ENCODE data around the gene RNF186.
"Not testable (repeated sequence)": the region's sequence is repeated elsewhere in the genome, so short reads cannot be mapped to it uniquely, and the experiment has no call there.

Gene RNF186

DNA sequence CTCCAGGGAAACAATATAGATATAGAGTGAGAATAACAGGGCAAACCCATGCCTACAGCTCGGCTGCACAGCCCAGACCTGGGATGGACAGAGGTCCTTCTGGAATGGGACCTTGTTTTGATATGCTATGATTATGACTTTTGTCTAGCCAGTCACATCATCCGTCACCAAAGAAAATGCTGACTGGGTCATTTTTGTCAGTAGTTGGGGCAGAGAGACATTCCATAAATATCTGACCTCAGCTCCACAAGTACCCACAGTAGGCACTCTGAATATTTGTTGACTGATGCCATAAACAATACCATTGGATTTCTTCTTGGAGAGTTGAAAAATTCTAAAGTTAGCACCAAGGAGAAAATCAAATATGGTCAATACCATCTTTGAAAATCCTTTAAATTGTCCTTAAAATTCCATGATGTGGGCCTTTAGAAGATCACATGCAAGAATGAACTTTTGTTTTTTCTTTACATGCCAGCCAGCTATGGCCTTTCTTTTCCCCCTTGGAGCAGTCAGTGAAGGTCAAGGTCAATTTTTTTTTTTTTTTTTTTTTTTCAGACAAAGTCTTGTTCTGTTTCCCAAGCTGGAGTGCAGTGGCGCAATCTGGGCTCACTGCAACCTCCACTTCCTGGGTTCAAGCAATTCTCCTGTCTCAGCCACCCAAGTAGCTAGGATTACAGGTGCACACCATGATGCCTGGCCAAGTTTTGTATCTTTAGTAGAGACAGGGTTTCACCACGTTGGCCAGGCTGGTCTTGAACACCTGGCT is 22.7 kb downstream of the RNF186 start:
- no peak overlapping the region for H3K4me3 ChIP-seq
- no peak overlapping the region for H3K27ac ChIP-seq
- H4K20me1 ChIP-seq = no peaks in the 10 kb centered on the region
- peaks cover 17 to 29% (median 21%) of the 10 kb centered on the region in 11 experiments for H3K9me3 ChIP-seq (replicated peaks in 1 of 11)
- no peak overlapping the region for H3K4me2 ChIP-seq
- no peak overlapping the region for H3K9ac ChIP-seq
- peaks cover 22 to 49% (median 26%) of the 10 kb centered on the region in 11 experiments for H3K36me3 ChIP-seq
- H3K4me1 ChIP-seq = peaks cover 0 to 31% (median 24%) of the 10 kb centered on the region in 10 experiments; a peak in 17 of 20 replicates
- no peak for TF ChIP-seq Cebpa-rat (IDR thresholded peaks at IDR 0.05)
- no peaks in the 10 kb centered on the region for H3K27me3 ChIP-seq

DNA sequence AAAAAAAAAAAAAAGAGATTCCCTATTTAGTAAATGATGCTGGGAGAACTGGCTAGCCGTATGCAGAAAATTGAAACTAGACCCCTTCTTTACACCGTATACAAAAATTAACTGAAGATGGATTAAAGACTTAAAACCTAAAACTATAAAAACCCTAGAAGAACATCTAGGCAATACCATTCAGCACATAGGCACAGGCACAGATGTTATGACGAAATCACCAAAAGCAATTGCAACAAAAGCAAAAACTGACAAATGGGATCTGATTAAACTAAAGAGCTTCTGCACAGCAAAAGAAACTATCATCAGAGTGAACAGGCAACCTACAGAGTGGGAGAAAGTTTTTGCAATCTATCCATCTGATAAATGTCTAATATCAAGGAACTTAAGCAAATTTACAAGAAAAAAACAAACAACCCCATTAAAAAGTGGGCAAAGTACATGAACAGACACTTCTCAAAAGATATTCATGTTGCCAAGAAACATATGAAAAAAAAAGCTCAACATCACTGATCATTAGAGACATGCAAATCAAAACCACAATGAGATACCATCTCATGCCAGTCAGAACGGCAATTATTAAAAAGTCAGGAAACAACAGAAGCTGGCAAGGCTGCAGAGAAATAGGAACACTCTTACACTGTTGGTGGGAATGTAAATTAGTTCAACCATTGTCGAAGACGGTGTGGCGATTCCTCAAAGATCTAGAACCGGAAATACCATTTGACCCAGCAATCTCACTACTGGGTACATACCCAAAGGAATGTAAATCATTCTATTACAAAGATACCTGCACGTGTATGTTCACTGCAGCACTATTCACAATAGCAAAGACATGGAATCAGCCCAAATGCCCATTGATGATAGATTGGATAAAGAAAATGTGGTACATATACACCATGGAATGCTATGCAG is 24.8 kb downstream of the RNF186 start:
- not testable (repeated sequence) for H3K27ac ChIP-seq, H3K27me3 ChIP-seq, H3K9ac ChIP-seq, H3K4me3 ChIP-seq, H3K4me2 ChIP-seq, H4K20me1 ChIP-seq
- Histone ChIP-seq H3K36me3 (peaks cover 22 to 46% (median 34%) of the 10 kb centered on the region in 11 experiments), H3K4me1 (peaks cover 14 to 52% (median 44%) of the 10 kb centered on the region in 10 experiments), H3K9me3 (replicated peaks in 1 of 11) (peaks cover 17 to 29% (median 21%) of the 10 kb centered on the region in 11 experiments)

DNA sequence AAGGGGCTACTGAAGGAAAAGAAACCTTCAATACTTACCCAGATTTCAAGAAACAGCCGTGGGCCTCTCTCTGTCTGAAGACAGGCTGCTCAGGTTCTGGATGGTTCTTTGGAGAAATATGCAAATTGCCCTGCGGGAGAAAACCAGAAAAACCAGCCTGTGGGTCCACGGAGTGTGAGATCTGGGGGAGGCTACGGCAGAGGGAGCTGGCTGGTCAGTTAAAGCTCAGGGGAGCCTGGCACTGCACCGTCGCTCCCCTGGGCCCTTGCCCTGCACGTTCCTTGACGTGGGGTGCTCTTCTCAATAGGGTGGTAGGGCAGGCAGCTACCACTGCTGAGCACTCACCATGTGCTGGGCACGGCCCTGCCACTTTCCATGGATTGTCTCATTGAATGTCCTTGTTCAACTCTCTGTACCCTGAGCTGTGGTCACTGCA is 28.1 kb downstream of the RNF186 start:
- H3K4me3 ChIP-seq = no peak overlapping the region
- peak overlapping the region; percentile 22 to 87 (median 63); a peak in 21 of 22 replicates for H3K4me2 ChIP-seq
- peaks cover 14 to 54% (median 39%) of the 10 kb centered on the region in 10 experiments for H3K4me1 ChIP-seq

DNA sequence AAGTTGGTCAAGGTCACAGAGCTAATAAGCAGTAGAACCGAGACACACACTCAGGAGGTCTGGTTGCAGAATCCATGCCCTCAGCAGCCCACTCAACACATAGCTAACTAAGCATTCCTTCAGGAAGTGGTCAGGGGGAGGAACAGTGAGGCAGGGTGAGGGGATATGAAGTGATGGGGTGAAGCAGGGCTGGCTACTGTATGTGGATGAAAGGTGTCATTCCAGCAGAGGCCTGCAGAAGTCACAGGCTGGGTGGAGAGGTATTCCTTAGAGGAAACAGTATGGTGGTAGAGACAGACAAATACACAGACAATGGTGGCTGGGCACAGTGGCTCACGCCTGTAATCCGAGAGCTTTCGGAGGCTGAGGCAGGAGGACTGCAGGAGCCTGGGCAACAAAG is 29.4 kb downstream of the RNF186 start:
- Histone ChIP-seq H3K9me3 (replicated peaks in 1 of 11) (peaks cover 2 to 15% (median 4%) of the 10 kb centered on the region in 11 experiments; a peak in 18 of 22 replicates), H3K9ac (no peak overlapping the region), H3K4me3 (no peak overlapping the region), H3K36me3 (peaks cover 7 to 42% (median 25%) of the 10 kb centered on the region in 11 experiments; a peak in 18 of 22 replicates), H3K27me3 (no peaks in the 10 kb centered on the region), H3K4me2 (peak overlapping the region; percentile 20 to 87 (median 63)), H4K20me1 (no peaks in the 10 kb centered on the region), H3K27ac (no peak overlapping the region), H3K4me1 (peaks cover 14 to 54% (median 39%) of the 10 kb centered on the region in 10 experiments)
- no peak for TF ChIP-seq Cebpa-rat (IDR thresholded peaks at IDR 0.05)

More for the DNA sequence above, 28.1 kb downstream of the RNF186 start:
- H3K9me3 ChIP-seq (replicated peaks in 1 of 11) = peaks cover 15 to 21% (median 17%) of the 10 kb centered on the region in 11 experiments
- H3K9ac ChIP-seq = peak overlapping the region in 1 of 11 experiments; percentile 2; a peak in 1 of 22 replicates
- no peaks in the 10 kb centered on the region for H3K27me3 ChIP-seq
- H4K20me1 ChIP-seq = no peaks in the 10 kb centered on the region
- peak overlapping the region in 4 of 11 experiments; percentile 1 to 58 (median 26); a peak in 6 of 22 replicates for H3K27ac ChIP-seq
- H3K36me3 ChIP-seq = peaks cover 15 to 48% (median 32%) of the 10 kb centered on the region in 11 experiments
- no peak for TF ChIP-seq Cebpa-rat (IDR thresholded peaks at IDR 0.05)

DNA sequence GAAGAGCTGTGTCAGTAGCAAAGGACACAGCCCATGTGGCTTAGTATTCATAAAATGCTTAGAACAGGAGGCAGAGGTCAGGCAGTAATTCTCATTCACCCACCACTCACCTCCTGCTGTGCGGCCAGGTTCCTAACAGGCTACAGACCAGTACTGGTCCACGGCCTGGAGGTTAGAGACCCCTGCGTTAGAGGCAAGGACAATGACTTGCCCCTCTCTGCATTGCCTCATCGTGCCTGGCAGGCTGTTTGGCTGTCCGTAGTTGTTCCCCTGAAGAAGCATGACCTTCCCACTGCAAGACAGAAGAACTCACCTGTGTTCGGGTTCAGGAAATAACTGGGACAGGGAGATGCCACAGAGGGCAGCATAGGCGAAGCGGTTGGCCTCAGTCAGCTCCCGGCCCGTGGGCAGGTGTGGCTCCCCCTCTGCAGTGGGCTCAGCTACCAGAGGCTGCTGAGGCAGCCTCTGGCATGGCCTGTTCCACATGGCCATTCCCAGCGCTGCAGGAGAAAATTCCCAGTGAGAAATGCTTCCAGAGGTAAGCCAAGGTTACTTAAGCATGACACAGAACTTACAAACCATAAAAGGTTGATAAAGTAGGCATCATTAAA is 34.7 kb downstream of the RNF186 start:
- peaks cover 31 to 60% (median 45%) of the 10 kb centered on the region in 11 experiments; a peak in 20 of 22 replicates for H3K36me3 ChIP-seq
- H3K9ac ChIP-seq = no peak overlapping the region
- H4K20me1 ChIP-seq = no peaks in the 10 kb centered on the region
- no peak overlapping the region for H3K27ac ChIP-seq
- H3K4me2 ChIP-seq = no peak overlapping the region
- TF ChIP-seq Cebpa-rat (IDR thresholded peaks at IDR 0.05) = no peak
- H3K27me3 ChIP-seq = no peaks in the 10 kb centered on the region
- peaks cover 7 to 19% (median 10%) of the 10 kb centered on the region in 11 experiments; a peak in 20 of 22 replicates for H3K9me3 ChIP-seq (replicated peaks in 1 of 11)
- no peak overlapping the region for H3K4me3 ChIP-seq
- H3K4me1 ChIP-seq = peaks cover 11 to 56% (median 28%) of the 10 kb centered on the region in 10 experiments

DNA sequence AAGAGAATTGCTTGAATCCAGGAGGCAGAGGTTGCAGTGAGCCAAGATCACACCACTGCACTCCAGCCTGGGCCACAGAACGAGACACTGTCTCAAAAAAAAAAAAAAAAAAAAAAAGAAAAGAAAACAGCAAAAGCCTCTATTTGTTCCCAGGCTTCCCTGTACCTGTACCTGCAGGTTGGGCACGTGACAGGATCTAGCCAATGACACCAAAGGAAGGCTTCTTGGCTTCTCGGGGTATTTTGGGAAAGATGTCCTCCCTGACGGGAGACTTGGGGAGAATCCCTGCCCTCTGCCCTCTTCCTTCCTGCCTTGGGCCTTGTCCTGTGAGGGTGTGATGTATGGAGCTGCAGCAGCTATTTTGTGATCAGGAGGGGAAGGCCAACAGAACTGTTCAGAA is 38.1 kb downstream of the RNF186 start:
- peaks cover 0 to 5% (median 0%) of the 10 kb centered on the region in 11 experiments; a peak in 1 of 22 replicates for H3K27me3 ChIP-seq
- H3K9ac ChIP-seq = peak overlapping the region in 3 of 11 experiments; percentile 16 to 61 (median 54); a peak in 4 of 22 replicates
- peaks cover 13 to 76% (median 56%) of the 10 kb centered on the region in 10 experiments for H3K4me1 ChIP-seq
- H3K4me2 ChIP-seq = peak overlapping the region in 9 of 11 experiments; percentile 44 to 91 (median 75); a peak in 15 of 22 replicates
- H4K20me1 ChIP-seq = peaks cover 0 to 8% (median 0%) of the 10 kb centered on the region in 11 experiments; a peak in 2 of 22 replicates
- H3K4me3 ChIP-seq = no peak overlapping the region
- peaks cover 27 to 41% (median 34%) of the 10 kb centered on the region in 11 experiments; a peak in 19 of 22 replicates for H3K36me3 ChIP-seq
- TF ChIP-seq Cebpa-rat (IDR thresholded peaks at IDR 0.05) = no peak
- peak overlapping the region in 6 of 11 experiments; percentile 47 to 79 (median 72); a peak in 9 of 22 replicates for H3K27ac ChIP-seq
- H3K9me3 ChIP-seq (replicated peaks in 1 of 11) = peaks cover 7 to 19% (median 10%) of the 10 kb centered on the region in 11 experiments; a peak in 20 of 22 replicates

DNA sequence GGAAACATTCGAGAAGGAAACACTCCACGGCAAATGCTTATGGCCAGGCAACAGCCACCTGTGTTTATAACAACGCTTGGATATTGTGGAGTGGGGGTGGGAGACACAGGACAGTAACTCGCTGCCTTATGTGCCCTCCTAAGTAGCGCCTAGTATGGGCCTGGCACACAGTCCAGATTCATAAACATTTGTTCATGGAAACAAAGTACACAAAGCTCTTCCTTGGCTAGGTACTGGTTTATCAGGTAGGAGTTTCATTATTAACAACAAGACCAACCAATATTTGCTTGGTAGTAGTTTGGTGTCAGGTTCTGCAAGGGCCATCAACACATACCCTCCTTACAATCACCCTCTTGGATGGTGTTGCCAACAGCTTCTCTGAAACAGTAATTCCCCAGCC is 38.8 kb downstream of the RNF186 start:
- TF ChIP-seq Cebpa-rat (IDR thresholded peaks at IDR 0.05) = no peak
- H3K4me1 ChIP-seq = peaks cover 13 to 82% (median 63%) of the 10 kb centered on the region in 10 experiments
- H3K9me3 ChIP-seq (replicated peaks in 1 of 11) = peaks cover 7 to 14% (median 10%) of the 10 kb centered on the region in 11 experiments; a peak in 20 of 22 replicates
- peak overlapping the region in 6 of 11 experiments; percentile 12 to 61 (median 52); a peak in 8 of 22 replicates for H3K9ac ChIP-seq
- no peak overlapping the region; a peak in 1 of 20 replicates for H3K4me3 ChIP-seq
- peak overlapping the region; percentile 6 to 91 (median 75); a peak in 20 of 22 replicates for H3K4me2 ChIP-seq
- peak overlapping the region in 9 of 11 experiments; percentile 9 to 79 (median 60); a peak in 17 of 22 replicates for H3K27ac ChIP-seq
- H4K20me1 ChIP-seq = peaks cover 0 to 9% (median 0%) of the 10 kb centered on the region in 11 experiments; a peak in 2 of 22 replicates
- peaks cover 26 to 38% (median 33%) of the 10 kb centered on the region in 11 experiments; a peak in 19 of 22 replicates for H3K36me3 ChIP-seq
- H3K27me3 ChIP-seq = peaks cover 0 to 5% (median 0%) of the 10 kb centered on the region in 11 experiments; a peak in 1 of 22 replicates

Data from BLaER1 treated with 17β-estradiol and CSF1 and Interleukin-3, amounts not matched to agents 10 nM and 100 nM (cell line).